BJ (cell line): ENCODE results near the gene PPM1G. TPM values are rescaled to one million over a fixed set of nuclear protein-coding genes. Genes with fewer than 3 reads are reported as not detected.
A peak's percentile ranks its signal among the peaks of the same experiment; 100 is the strongest.

Experiments used
- CTCF ChIA-PET: fragments of 350-600 bp; formaldehyde crosslinking; extraction: SDS; loops from one replicate; lab custom pipeline; 2021; ENCODE audit warnings: antibody characterized with exemption, inconsistent platforms; lab: Yijun Ruan, JAX
- POLR2A ChIA-PET: fragments of 300-600 bp; sonication (Branson Sonifier 250); formaldehyde crosslinking; extraction: SDS; loops from one replicate; lab custom pipeline; 2021; ENCODE audit warnings: antibody characterized with exemption; lab: Charles Lee
- DNase-seq: peaks from one replicate; pipeline ENCODE4 v3.0.0-alpha.2; 2011; ENCODE audit warnings: low read depth
- H3K27me3 ChIP-seq: 2 replicates; pipeline ENCODE4 v1.6.0; 2011; ENCODE audit warnings: low read length; ENCODE audit not compliant: control insufficient read depth, insufficient read depth
- H3K36me3 ChIP-seq: 2 replicates; pipeline ENCODE4 v1.5.1; 2011; ENCODE audit warnings: low read length; ENCODE audit not compliant: control insufficient read depth, insufficient read depth
- H3K4me3 ChIP-seq: 2 replicates; pipeline ENCODE4 v1.5.1; 2011; ENCODE audit warnings: low read depth, mild to moderate bottlenecking, control low read depth, low read length
- CTCF ChIP-seq: IDR thresholded peaks from 2 replicates; pipeline ENCODE4 v1.5.1; 2011; ENCODE audit warnings: low read depth, mild to moderate bottlenecking, control low read depth, inconsistent platforms, low read length, moderate library complexity; ENCODE audit not compliant: insufficient read depth
- polyA plus RNA-seq: library from polyadenylated mRNA; depleted of rRNA; stranded (reverse); fragments of >200 nt; gene quantifications from 2 replicates; pipeline ENCODE4 v1.2.3, GENCODE V29; 2011

Gene PPM1G
- polyA plus RNA-seq, 1 experiment, result 48.3 TPM

DNA sequence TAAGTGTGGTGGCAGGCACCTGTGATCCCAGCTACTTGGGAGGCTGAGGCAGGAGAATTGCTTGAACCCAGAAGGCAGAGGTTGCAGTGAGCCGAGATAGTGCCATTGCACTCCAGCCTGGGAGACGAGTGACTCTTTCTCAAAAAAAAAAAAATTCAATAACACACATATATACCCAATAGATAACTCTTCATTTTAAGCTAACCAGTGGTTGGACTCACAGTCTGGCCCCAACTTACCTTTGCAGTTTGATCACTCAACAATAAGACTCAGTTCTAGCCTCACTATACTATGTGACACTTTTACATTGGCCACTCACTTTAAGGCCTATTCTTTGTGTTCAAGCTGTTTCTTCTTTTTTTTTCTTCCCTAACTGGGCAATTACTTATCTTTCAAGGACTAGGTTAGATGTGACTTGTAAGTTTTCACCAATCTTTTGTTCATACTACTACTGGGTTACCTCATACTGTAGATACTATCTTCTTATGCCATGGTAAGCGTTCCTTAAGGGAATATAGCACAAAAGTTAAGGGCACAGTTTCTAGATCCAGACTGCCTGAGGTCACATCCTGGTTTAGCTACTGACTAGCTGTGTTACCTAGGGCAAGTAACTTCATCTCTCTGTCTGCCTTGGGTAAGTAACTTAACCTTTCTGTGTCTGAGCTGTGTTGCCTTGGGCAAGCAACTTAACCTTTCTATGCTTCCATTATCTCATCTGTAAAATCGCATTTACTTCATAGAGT, 46.5 kb downstream of the PPM1G start:
- no peaks in the 10 kb centered on the region for H3K27me3 ChIP-seq
- H3K4me3 ChIP-seq, result no peak overlapping the region
- ChIA-PET CTCF (interaction anchor here (0.5 to 0.7 kb wide), 3 partner anchors 193 to 1294 kb away, joined by 3 to 4 read pairs (median 3); no protein-coding TSS in a partner anchor), POLR2A (no interaction called here)
- no peak for DNase-seq
- peaks cover 16% of the 10 kb centered on the region for H3K36me3 ChIP-seq
- no peak for TF ChIP-seq CTCF

GRCh38 chr2:27356382-27357181, 52.8 kb downstream of the PPM1G start, which contains the start of gene GTF3C2:
Gene GTF3C2, minus strand, starts transcription at chr2:27356764. Its CDS starts 13,210 bp downstream, at chr2:27343554.
- ChIA-PET CTCF (interaction anchor here (0.8 to 1.6 kb wide), 4 partner anchors 13 to 32 kb away, joined by 3 to 8 read pairs (median 3); partner anchors contain the start of genes EIF2B4 and SNX17), POLR2A (interaction anchor here (1.1 kb wide), 1 partner anchor 13 kb away, joined by 4 read pairs; the partner anchor contains the start of gene EIF2B4)
- peak within 1 kb of the TSS; percentile 67 for H3K4me3 ChIP-seq
- TF ChIP-seq CTCF, result no peak
- peak; percentile 87 for DNase-seq
- H3K27me3 ChIP-seq, result no peaks in the 10 kb centered on the region
- no peaks in the 10 kb centered on the region for H3K36me3 ChIP-seq

- Histone ChIP-seq H3K36me3 (no peaks in the 10 kb centered on the region), H3K4me3 (peak overlapping the region; percentile 67), H3K27me3 (no peaks in the 10 kb centered on the region)
- no peak for DNase-seq
- ChIA-PET CTCF (interaction anchor here (1.5 to 1.6 kb wide), 3 partner anchors 13 to 16 kb away, joined by 3 to 8 read pairs (median 3); partner anchors contain the start of genes EIF2B4 and SNX17), POLR2A (interaction anchor here (1.1 kb wide), 1 partner anchor 14 kb away, joined by 4 read pairs; the partner anchor contains the start of gene EIF2B4)
- TF ChIP-seq CTCF, result no peak
These were observed 53.4 kb downstream of the PPM1G start for GRCh38 chr2:27356056-27356381.

DNA sequence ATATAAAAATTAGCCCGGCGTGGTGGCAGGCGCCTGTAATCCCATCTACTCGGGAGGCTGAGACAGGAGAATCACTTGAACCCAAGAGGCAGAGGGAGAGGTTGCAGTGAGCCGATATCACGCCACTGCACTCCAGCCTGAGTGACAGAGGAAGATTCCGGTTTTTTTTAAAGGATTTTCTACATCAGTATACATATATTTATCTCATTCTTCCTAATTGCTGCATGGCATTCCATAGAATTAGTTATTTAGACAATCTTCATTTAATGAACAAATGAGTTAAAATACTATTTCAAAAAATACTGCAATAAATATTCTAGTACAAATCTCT, 54.8 kb downstream of the PPM1G start:
- ChIA-PET CTCF (interaction anchor here (0.6 to 1.2 kb wide), 2 partner anchors 15 to 1214 kb away, joined by 4 read pairs; no protein-coding TSS in a partner anchor), POLR2A (interaction anchor here (0.7 kb wide), 1 partner anchor 304 kb away, joined by 3 read pairs; no protein-coding TSS in a partner anchor)
- DNase-seq, result no peak
- no peak for TF ChIP-seq CTCF
- Histone ChIP-seq H3K36me3 (no peaks in the 10 kb centered on the region), H3K4me3 (no peak overlapping the region), H3K27me3 (no peaks in the 10 kb centered on the region)
